Adipocyte (in vitro differentiated cells): ENCODE results near the gene EMB.
"Not testable (repeated sequence)": the region's sequence is repeated elsewhere in the genome, so short reads cannot be mapped to it uniquely, and the experiment has no call there.

Experiments
- DNase-seq: peaks from one replicate; pipeline ENCODE4 v3.0.0-alpha.2; 2015; ENCODE audit warnings: low read depth
- H3K27me3 ChIP-seq: replicated peaks from 2 replicates; pipeline ENCODE4 v1.7.0; 2013; ENCODE audit warnings: mild to moderate bottlenecking, low read length, moderate library complexity; ENCODE audit not compliant: control insufficient read depth, insufficient read depth
- H3K36me3 ChIP-seq: 2 replicates; pipeline ENCODE4 v1.7.0; 2013; ENCODE audit warnings: low read length, mild to moderate bottlenecking, moderate library complexity; ENCODE audit not compliant: control insufficient read depth, insufficient read depth, severe bottlenecking
- H3K4me1 ChIP-seq: 2 replicates; pipeline ENCODE4 v1.7.0; 2013; ENCODE audit warnings: mild to moderate bottlenecking, low read length, moderate library complexity; ENCODE audit not compliant: control insufficient read depth, insufficient read depth
- H3K4me3 ChIP-seq: 2 replicates; pipeline ENCODE4 v1.7.0; 2013; ENCODE audit warnings: mild to moderate bottlenecking, low read length, moderate library complexity
- H3K9ac ChIP-seq: 2 replicates; pipeline ENCODE4 v1.7.0; 2013; ENCODE audit warnings: mild to moderate bottlenecking, low read length, moderate library complexity
- H3K9me3 ChIP-seq: 2 replicates; pipeline ENCODE4 v1.7.0; 2013; ENCODE audit warnings: mild to moderate bottlenecking, low read length, moderate library complexity; ENCODE audit not compliant: control insufficient read depth

The EMB gene

DNA sequence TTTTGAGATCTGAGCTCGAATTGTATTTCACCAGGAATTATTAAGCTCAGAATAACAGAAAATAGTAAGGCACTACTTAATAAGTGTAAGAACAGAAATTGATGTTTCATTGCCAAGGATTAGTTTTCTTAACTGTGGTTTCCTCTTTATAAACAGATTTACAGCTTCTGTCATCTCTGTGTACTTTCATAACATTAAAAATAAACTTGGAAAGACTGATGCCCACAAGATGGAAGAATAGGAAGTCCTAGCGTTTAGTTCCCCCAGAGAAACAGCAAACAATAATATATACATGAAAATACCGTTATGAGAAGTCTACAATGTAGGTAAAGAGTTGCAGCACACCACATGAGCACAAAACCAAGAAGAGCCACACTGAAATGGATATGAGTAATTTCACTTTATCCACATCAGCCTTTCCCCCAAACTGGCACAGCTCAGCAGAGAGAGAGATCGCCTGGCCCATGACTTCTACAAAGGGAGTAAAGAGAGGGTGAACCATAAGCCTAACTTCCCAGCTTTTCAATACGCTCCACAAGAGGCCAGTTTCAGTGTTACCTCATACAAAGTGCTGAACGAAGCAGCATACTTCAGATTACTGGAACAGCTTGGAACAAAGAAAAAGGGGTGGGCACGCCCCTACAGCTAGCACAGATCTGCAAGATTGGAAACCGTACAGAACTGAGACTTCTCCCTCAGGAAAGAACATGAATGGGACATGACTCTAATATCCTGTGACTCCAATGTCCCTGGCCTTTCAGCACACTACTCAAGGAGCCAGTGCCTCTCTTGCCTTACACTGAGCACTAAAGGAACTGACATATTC, 75.4 kb downstream of the EMB start:
- Histone ChIP-seq H3K27me3 (no peaks in the 10 kb centered on the region), H3K4me1 (peaks cover 17% of the 10 kb centered on the region), H3K36me3 (no peaks in the 10 kb centered on the region), H3K9ac (peak overlapping the region; percentile 25), H3K9me3 (peaks cover 3% of the 10 kb centered on the region), H3K4me3 (peak overlapping the region; percentile 37)
- DNase-seq, result no peak

DNA sequence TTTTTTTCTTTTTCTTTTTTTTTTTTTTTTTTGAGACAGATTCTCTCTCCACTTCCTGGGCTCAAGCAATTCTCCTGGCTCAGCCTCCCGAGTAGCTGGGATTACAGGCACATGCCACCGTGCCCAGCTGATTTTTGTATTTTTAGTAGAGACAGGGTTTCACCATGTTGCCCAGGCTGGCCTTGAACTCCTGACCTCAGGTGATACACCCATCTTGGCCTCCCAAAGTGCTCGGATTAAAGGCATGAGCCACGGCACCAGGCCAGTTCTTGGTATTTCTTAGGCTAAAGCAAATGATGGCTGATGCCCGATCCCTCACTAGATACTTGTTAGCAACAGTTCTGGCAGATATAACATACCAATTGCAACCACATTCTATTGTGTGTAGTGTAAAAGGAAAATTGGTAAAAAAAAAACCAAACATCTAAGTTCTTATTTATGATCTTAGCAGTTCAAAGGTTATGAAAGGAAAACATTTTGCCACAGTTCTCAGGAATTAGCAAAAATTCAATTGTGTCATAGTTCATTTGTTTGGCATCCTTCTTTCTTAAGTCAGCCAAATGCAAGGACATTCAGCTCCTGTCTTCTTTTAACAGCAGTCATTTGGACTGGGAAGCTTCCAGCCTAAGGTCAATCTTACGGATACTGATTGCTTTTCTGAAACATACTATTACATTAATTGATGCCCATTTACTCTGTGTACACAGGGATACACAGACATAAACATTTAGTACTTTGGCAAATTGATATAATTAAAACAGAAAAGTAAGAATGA, 76.4 kb downstream of the EMB start:
- H3K9ac ChIP-seq, result peak overlapping the region; percentile 25
- peaks cover 17% of the 10 kb centered on the region for H3K4me1 ChIP-seq
- H3K4me3 ChIP-seq, H3K9me3 ChIP-seq, H3K36me3 ChIP-seq, H3K27me3 ChIP-seq, DNase-seq: not testable (repeated sequence)

DNA sequence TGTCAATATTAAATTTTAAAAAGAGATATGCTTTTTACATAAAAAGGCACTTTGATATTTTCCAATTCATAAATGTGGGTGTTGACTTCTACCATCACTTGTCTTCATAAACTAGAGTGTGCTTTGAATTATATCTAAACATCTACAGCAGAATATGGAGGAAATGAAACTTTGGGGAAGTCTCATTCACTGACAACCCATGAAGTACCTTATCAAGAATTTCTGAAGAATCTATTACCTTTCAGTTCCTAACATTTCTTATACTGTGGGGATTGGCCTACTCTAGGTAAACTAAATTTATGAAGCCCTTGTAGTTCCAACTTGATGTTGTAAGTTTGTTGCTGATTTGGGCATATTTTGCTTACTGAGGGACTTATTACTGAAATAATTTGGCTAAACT, 81.9 kb downstream of the EMB start:
- no peak for DNase-seq
- H3K4me1 ChIP-seq, result no peaks in the 10 kb centered on the region
- no peak overlapping the region for H3K4me3 ChIP-seq
- H3K9ac ChIP-seq, result no peak overlapping the region
- no peaks in the 10 kb centered on the region for H3K36me3 ChIP-seq
- no peaks in the 10 kb centered on the region for H3K9me3 ChIP-seq
- H3K27me3 ChIP-seq, result no peaks in the 10 kb centered on the region

DNA sequence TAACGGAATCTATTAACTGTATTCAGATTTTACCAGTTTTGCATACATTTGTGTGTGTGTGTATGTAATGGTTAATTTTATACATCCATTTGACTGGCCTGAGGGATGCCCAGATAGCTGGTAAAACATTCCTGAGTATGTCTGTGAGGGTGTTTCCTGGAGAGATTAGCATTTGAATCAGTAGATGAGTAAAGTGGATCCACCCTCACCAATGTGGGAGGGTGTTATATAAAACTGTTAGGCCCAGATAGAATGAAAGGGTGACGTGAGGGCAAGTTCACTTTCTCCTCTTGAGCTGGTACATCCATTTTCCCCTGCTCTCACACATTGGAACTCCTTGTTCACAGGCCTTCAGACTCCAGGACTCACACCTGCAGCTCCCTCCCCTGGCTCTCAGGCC, 88.7 kb downstream of the EMB start:
- Histone ChIP-seq H3K9me3 (no peaks in the 10 kb centered on the region), H3K9ac (no peak overlapping the region)
- DNase-seq, result no peak

More for the DNA sequence above, 88.7 kb downstream of the EMB start:
- Histone ChIP-seq H3K36me3 (no peaks in the 10 kb centered on the region), H3K27me3 (no peaks in the 10 kb centered on the region), H3K4me3 (no peak overlapping the region), H3K4me1 (no peaks in the 10 kb centered on the region)
